Aorta (tissue), 5 donors: Measurements from ENCODE around the gene TTLL3. TPM values are rescaled to one million over a fixed set of nuclear protein-coding genes. Genes with fewer than 3 reads are reported as not detected.
A peak's percentile ranks its signal among the peaks of the same experiment; 100 is the strongest.
"Not testable (repeated sequence)": the region's sequence is repeated elsewhere in the genome, so short reads cannot be mapped to it uniquely, and the experiment has no call there.

ENCODE experiments used
- ATAC-seq: fragments of 200-7000 bp; cut with Tn5 transposase; one replicate; pipeline ENCODE4 v1.9.1; 2022; ENCODE audit warnings: moderate library complexity; ENCODE audit not compliant: low FRiP score
- DNase-seq, 2 donors: peaks; one replicate each; pipeline ENCODE4 v3.0.0-alpha.2; 2020
- H3K27ac ChIP-seq, 2 donors: one replicate each; pipeline ENCODE4 v1.5.1; 2013; ENCODE audit warnings: low read length in 2 of 2, mild to moderate bottlenecking in 2 of 2, moderate library complexity in 2 of 2, control low read depth in 1 of 2, inconsistent platforms in 1 of 2, low read depth in 1 of 2
- H3K27me3 ChIP-seq, 2 donors: one replicate each; pipeline ENCODE4 v1.6.1; 2013; ENCODE audit warnings: control low read depth in 1 of 2, low read length in 1 of 2, mild to moderate bottlenecking in 1 of 2, moderate library complexity in 1 of 2; ENCODE audit not compliant: insufficient read depth in 2 of 2, control insufficient read depth in 1 of 2
- H3K36me3 ChIP-seq, 2 donors: one replicate each; pipeline ENCODE4 v1.6.1; 2013; ENCODE audit warnings: control low read depth in 1 of 2, low read length in 1 of 2, mild to moderate bottlenecking in 1 of 2; ENCODE audit not compliant: insufficient read depth in 2 of 2, control insufficient read depth in 1 of 2
- H3K4me1 ChIP-seq, 2 donors: one replicate each; pipeline ENCODE4 v1.6.1; 2013; ENCODE audit warnings: low read length in 2 of 2, control low read depth in 1 of 2, mild to moderate bottlenecking in 1 of 2, moderate library complexity in 1 of 2; ENCODE audit not compliant: insufficient read depth in 2 of 2, control insufficient read depth in 1 of 2
- H3K4me3 ChIP-seq, 2 donors: one replicate each; pipeline ENCODE4 v1.5.1; 2013; ENCODE audit warnings: low read length in 2 of 2, control low read depth in 1 of 2, mild to moderate bottlenecking in 1 of 2
- H3K9me3 ChIP-seq: one replicate; pipeline ENCODE4 v1.6.1; 2013; ENCODE audit warnings: mild to moderate bottlenecking, low read length; ENCODE audit not compliant: control insufficient read depth
- WGBS, 2 donors: extraction: QIAGEN DNeasy Blood & Tissue Kit; methylation state at CpG; one replicate each; pipeline ENCODE4 v1.1.7; 2013; 5-methylcytosine and 5-hydroxymethylcytosine counted together
- intact Hi-C, 2 donors: fragments of 100-400 bp; cut with DNase I; formaldehyde crosslinking; loops; one replicate each; pipeline versions ENCODE4 v1.14.2 to v1.15.0; 2022
- polyA plus RNA-seq, 2 donors: library from polyadenylated mRNA; stranded (reverse); fragments of 200-250 nt; gene quantifications; one replicate each; pipeline ENCODE4 v1.2.3, GENCODE V29; 2013
- total RNA-seq, 2 donors: library from RNA; stranded (reverse); fragmentation: NEBNext Ultra II Directional; extraction: Animal tissue kit (Norgen Biotek cat#: 25700); gene quantifications; one replicate each; pipeline ENCODE4 v1.2.1, GENCODE V29; 2021
- donor health status: healthy with polysubstance abuse.
- donor health status: Bipolar disorder and iron deficiency.
- donor health status: DM: no; HTN: no; CAD: no.
- donor health status: DM: no; HTN: no; CAD: no.
- donor health status: DM: yes; HTN: yes; CAD: no.

TTLL3 gene
- total and polyA plus RNA-seq, 4 donors: 12.3 to 120 (median 74.3) TPM

DNA sequence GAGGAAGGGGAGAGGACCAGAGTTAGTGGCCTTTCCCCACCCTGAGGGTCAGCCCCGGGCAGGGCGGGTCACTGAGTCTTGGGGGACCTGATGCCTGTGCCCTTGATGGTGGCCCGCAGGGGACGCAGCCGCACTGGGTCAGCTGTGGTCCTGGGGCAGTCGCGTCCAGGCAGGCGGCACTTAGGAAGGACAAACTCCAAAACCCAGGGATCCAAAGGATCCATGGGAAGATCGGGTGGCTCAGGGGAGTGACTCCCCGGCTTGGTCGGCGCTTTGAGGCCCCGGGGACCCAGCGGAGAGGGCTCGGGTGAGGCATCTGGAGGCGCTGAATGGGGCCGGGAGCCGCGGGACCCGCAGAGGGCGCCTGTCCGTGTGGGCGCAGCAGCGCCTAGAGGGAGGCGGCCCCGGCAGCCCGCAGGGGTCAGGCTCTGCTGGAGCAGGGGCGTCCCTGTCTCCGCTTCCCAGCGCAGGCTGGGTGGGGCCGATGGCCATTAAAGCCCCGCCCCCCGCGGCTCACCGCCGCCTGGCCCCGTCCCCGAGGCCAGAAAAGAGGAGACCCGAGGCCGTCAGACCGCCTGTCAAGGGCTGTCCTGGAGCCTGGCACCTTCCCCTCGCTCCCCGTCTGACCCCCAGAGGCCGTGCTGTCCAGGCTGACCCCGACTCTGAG lies 52.5 kb downstream of the TTLL3 start:
- DNase-seq (peak; percentile 68 to 82), ATAC-seq (peak; percentile 85)
- H3K4me1 ChIP-seq: no peaks in the 10 kb centered on the region
- no peak overlapping the region for H3K27ac ChIP-seq
- no peaks in the 10 kb centered on the region for H3K9me3 ChIP-seq
- no peak overlapping the region for H3K4me3 ChIP-seq
- no peaks in the 10 kb centered on the region for H3K27me3 ChIP-seq
- no peaks in the 10 kb centered on the region for H3K36me3 ChIP-seq
- intact Hi-C loops: no loop called here
- WGBS, 2 donors: 43 to 46% methylated on average over 33 to 45 of the region's 45 CpGs

DNA sequence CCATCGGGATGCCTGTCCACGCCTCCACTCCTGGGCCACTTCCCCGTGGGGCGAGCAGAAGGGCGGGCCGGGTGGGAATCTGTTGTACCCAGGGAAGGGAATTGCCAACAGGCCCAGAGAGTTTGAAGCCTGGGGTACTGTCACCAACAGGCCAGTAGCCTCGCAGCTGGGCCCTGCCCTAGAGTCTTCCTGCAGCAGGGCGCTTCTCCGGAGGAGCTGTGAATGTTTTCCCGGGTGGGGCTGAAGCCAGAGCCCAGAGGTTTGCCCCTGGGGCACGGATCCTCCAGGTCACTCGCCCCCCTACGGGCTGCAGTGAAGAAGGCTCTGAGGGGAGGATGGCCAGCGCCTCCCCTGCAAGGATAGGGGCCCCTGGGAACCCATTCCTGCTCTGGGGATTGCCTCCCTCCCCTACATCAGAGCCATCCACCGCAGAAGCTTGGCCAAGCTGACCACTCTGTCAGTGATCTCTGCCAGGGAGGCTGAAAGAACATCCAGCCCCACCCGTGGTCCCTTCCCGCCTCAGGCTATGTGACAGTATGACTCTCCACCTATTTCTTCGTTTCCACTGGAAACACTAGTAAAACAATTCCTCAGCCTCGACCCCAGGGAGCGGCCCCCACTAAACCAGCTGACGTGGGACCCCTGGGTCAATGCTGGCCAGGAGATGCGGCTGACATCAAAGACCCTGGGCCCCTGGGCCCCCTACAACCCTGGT lies 53.2 kb downstream of the TTLL3 start:
- H3K9me3 ChIP-seq: no peaks in the 10 kb centered on the region
- no peaks in the 10 kb centered on the region for H3K36me3 ChIP-seq
- H3K4me1 ChIP-seq: no peaks in the 10 kb centered on the region
- no peaks in the 10 kb centered on the region for H3K27me3 ChIP-seq
- no peak overlapping the region for H3K27ac ChIP-seq
- no peak overlapping the region for H3K4me3 ChIP-seq
- no peak for ATAC-seq
- DNase-seq: peak in 1 of 2 donors; percentile 54
- intact Hi-C loops: no loop called here
- 83 to 85% methylated on average over 21 to 22 of the region's 22 CpGs for WGBS, 2 donors

DNA sequence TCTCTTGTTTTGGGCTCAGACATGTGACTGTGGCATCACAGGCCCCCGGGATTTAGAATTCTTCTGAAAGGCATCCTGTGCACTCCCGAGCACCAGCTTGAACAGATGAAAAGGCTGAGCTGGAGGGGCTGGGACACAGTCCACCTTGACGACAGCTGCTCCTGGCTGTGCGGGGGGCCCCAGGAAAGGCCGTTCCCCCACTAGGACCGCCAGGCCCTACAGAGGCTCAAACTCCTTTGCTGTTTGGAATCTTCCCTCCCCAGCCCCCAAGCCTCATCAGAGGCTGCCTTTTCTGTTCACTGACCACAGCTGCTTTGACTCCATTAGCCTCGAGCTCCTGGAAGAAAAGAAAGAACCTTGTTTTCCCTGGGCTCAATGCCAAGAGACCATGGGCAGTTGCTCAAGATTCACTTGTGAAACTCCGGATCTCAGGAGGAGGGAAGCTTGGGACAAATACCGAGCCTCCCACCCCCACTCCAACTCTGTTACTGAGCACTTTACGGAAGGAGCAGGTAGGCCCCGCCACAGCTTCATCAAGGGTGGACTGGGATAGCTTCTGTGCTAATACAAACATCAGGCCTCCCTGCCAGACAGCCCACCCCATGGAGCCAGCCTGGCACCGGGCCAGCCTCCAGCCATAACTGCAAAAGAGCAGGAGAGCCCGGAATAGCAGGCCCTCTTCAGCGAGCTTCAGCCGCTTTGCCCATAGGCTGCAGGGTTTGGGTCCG lies 54.3 kb downstream of the TTLL3 start:
- Histone ChIP-seq H3K4me1 (no peaks in the 10 kb centered on the region), H3K9me3 (no peaks in the 10 kb centered on the region), H3K4me3 (no peak overlapping the region), H3K27ac (no peak overlapping the region), H3K27me3 (no peaks in the 10 kb centered on the region), H3K36me3 (no peaks in the 10 kb centered on the region)
- DNase-seq: peak; percentile 69 to 85
- no peak for ATAC-seq
- intact Hi-C loops: no loop called here
- 31 to 39% methylated on average over 16 of the region's 16 CpGs for WGBS, 2 donors

DNA sequence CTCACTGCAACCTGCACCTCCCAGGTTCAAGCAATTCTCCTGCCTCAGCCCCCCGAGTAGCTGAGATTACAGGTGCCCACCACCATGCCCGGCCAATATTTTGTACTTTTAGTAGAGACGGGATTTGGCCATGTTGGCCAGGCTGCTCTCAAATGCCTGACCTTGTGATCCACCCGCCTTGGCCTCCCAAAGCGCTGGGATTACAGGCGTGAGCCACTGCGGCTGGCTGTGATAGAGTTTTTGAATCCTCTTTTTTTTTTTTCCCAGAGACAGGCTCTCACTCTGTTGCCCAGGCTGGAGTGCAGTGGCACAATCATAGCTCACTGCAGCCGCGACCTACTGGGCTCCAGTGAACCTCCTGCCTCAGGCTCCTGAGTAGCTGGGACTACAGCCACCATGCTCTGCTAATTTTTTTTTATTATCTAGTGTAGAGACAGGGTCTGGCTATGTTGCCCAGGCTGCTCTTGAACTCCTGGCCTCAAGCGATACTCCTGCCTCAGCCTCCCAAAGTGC lies 55.1 kb downstream of the TTLL3 start:
- WGBS, 2 donors: 90 to 94% methylated on average over 10 of the region's 10 CpGs
- H3K36me3 ChIP-seq, ATAC-seq, intact Hi-C loops, H3K27ac ChIP-seq, H3K27me3 ChIP-seq, H3K9me3 ChIP-seq, H3K4me1 ChIP-seq, H3K4me3 ChIP-seq: not testable (repeated sequence)
- DNase-seq: peak in 1 of 2 donors; percentile 53

DNA sequence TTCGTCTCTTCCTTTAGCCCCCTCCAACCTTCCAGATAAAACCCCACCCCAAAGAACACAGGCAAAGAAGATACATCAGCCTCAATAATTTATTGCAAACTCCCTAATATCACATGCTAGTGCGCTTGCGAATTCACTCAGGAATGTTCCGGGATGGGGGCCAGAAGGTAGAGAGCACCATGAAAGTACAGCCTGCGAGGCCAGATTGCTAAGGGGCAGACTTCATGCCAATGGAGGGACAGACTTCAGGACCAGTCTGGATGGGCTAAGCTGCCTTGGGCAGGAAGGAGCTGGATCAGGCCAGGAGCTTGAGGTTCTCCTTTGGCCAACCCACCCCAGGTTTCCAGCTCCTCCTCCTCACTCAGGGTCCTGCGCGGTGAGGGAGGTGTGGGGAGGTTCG lies 56.6 kb downstream of the TTLL3 start:
- no peaks in the 10 kb centered on the region for H3K27me3 ChIP-seq
- DNase-seq (peak; percentile 57 to 77), ATAC-seq (no peak)
- WGBS, 2 donors: 51% methylated on average over 8 of the region's 8 CpGs
- no peaks in the 10 kb centered on the region for H3K9me3 ChIP-seq
- H3K4me1 ChIP-seq: no peaks in the 10 kb centered on the region
- intact Hi-C loops: no loop called here
- H3K27ac ChIP-seq: peak overlapping the region; percentile 51 to 66
- no peak overlapping the region for H3K4me3 ChIP-seq
- H3K36me3 ChIP-seq: no peaks in the 10 kb centered on the region

DNA sequence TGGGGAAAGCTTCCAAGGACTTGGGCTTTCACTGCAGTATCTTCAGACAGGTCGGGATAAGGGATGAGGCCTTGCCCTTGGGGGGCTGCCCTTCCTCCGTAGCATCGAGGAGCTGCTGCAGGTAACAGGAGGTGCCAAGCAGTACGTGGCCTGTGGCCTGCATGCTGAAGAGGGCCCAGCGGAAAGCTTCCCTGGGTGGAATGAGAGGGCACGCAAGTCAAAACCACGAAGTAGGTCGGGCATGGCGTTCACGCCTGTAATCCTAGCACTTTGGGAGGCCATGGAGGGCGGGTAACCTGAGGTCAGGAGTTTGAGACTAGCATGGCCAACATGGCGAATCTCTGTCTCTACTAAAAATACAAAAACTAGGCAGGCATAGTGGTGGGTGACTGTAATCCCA lies 57.0 kb downstream of the TTLL3 start:
- Histone ChIP-seq H3K9me3 (no peaks in the 10 kb centered on the region), H3K4me3 (no peak overlapping the region), H3K4me1 (no peaks in the 10 kb centered on the region), H3K27ac (peak overlapping the region in 1 of 2 donors; percentile 66), H3K36me3 (no peaks in the 10 kb centered on the region), H3K27me3 (no peaks in the 10 kb centered on the region)
- intact Hi-C loops: no loop called here
- WGBS, 2 donors: 92 to 96% methylated on average over 12 of the region's 12 CpGs
- ATAC-seq (no peak), DNase-seq (no peak)

DNA sequence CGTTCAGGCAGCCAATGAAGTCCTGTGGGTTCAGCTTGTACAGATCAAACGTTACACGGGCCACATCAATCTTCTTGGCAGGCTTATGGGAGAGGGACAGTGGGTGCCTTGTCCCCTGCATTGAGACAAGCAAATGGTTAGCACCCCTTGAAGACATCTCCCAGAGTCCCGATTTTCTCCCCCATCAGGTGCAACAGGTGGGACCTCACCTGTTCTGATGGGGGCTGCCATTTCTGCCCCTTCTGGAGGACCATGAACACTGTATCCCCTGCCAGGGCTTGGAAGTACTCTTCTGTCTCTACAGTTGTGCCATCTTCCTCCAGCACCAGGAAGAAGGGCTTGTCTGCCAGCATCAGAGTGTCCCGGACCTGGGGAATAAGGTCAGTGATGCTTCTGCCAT lies 59.9 kb downstream of the TTLL3 start:
- no peak overlapping the region for H3K27ac ChIP-seq
- DNase-seq: no peak

DNA sequence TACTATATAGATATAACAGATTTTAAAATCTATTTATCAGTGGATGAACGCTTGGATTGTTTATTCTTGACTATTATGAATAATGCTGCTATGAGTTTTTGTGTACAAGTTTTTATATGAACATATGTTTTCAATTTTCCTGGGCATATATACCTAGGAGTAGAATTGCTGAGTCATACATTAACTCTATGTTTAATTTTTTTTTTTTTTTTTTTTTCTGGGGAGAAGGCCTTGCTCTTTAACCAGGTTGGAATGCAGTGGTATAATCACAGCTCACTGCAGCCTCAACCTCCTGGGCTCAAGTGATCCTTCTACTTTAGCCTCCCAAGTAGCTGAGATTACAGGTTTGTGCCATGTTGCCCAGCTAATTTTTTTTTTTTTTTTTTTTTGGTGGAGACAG lies 60.9 kb downstream of the TTLL3 start:
- no peak overlapping the region for H3K4me3 ChIP-seq
- H3K27me3 ChIP-seq: no peaks in the 10 kb centered on the region
- H3K27ac ChIP-seq: no peak overlapping the region
- ATAC-seq (no peak), DNase-seq (no peak)
- 44 to 92% methylated on average over 1 of the region's 1 CpG for WGBS, 2 donors
- H3K36me3 ChIP-seq: no peaks in the 10 kb centered on the region
- intact Hi-C loops: no loop called here
- no peaks in the 10 kb centered on the region for H3K9me3 ChIP-seq
- H3K4me1 ChIP-seq: no peaks in the 10 kb centered on the region

More for the DNA sequence above, 59.9 kb downstream of the TTLL3 start:
- H3K27me3 ChIP-seq: no peaks in the 10 kb centered on the region
- H3K4me1 ChIP-seq: no peaks in the 10 kb centered on the region
- no peak overlapping the region for H3K4me3 ChIP-seq
- intact Hi-C loops: no loop called here
- H3K36me3 ChIP-seq: no peaks in the 10 kb centered on the region
- 71 to 76% methylated on average over 5 of the region's 5 CpGs for WGBS, 2 donors
- H3K9me3 ChIP-seq: no peaks in the 10 kb centered on the region
- ATAC-seq: no peak
